GM13976 (cell line): ENCODE data around the gene INVS.

Source experiments
- DNase-seq: peaks from one replicate; pipeline ENCODE4 v3.0.0; 2012; ENCODE audit warnings: low spot score
- in situ Hi-C: fragments of 300-500 bp; cut with MboI; formaldehyde crosslinking; loops from one replicate; pipeline ENCODE4 v1.12.0; 2022; ENCODE audit warnings: low sequenced_read_pairs, mixed read lengths, inconsistent platforms; ENCODE audit not compliant: unreplicated experiment
- TF ChIP-seq, protein P1 (sequence below): IDR thresholded peaks from 2 replicates; pipeline ENCODE4 v1.5.1; 2012; ENCODE audit warnings: borderline replicate concordance, mild to moderate bottlenecking; ENCODE audit not compliant: insufficient read depth; ENCODE audit errors: extremely low read depth, missing control alignments, control extremely low read depth

Gene INVS

DNA sequence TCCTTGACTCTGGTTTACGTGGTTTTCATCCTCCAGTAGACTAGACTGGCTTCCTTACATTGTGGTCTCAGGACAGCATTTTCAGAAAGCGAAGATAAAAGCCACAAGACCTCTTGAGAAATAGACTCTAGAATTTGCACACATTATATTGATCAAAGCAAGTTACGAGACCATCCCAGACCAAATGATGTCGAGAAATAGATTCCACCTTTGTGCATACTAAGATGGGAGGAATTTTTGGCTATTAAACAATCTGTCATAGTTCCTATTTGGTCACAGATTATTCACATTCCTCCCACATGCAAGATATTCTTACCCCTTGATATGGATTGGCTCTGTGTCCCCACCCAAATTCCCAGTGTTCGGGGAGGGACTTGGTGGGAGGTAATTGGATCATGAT is 188.1 kb downstream of the INVS start:
- TF ChIP-seq, protein P1, sequence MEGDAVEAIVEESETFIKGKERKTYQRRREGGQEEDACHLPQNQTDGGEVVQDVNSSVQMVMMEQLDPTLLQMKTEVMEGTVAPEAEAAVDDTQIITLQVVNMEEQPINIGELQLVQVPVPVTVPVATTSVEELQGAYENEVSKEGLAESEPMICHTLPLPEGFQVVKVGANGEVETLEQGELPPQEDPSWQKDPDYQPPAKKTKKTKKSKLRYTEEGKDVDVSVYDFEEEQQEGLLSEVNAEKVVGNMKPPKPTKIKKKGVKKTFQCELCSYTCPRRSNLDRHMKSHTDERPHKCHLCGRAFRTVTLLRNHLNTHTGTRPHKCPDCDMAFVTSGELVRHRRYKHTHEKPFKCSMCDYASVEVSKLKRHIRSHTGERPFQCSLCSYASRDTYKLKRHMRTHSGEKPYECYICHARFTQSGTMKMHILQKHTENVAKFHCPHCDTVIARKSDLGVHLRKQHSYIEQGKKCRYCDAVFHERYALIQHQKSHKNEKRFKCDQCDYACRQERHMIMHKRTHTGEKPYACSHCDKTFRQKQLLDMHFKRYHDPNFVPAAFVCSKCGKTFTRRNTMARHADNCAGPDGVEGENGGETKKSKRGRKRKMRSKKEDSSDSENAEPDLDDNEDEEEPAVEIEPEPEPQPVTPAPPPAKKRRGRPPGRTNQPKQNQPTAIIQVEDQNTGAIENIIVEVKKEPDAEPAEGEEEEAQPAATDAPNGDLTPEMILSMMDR: no peak
- no peak for DNase-seq
- in situ Hi-C loops: no loop called here

DNA sequence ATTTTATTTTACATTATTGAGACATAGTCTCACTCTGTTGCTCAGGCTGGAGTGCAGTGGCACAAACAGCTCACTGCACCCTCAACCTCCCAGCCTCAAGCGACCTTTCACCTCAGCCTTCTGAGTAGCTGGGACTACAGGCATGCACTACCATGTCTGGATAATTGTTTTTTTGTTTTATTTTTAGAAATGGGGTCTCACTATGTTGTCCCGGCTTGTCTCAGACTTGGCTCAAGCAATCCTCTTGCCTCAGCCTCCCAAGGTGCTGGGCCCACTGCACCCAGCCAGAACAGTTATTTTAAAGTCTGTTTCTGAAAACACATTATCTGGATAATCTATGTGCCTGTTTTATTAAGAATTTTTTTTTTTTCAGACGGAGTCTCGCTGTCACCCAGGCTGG is 191.7 kb downstream of the INVS start:
- in situ Hi-C loops: no loop called here
- DNase-seq: no peak
- TF ChIP-seq, protein P1: no peak

DNA sequence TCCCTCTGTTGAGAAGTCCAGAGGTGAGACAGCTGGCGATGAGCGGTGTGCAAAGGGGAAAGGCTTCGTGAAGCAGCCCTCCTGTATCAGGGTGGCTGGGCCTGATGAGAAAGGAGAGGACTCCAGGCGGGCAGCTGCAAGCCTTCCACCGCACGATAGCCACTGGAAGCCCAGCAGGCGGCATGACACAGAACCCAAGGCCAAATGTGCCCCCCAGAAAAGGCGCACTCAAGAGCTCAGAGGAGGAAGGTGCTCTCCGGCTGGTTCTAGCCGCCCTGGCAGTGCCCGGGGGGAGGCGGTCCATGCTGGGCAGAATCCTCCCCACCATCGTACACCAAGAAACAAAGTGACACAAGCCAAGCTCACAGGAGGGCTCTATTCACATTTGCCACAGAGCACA is 193.4 kb downstream of the INVS start:
- TF ChIP-seq, protein P1: no peak
- no peak for DNase-seq
- in situ Hi-C loops: no loop called here

DNA sequence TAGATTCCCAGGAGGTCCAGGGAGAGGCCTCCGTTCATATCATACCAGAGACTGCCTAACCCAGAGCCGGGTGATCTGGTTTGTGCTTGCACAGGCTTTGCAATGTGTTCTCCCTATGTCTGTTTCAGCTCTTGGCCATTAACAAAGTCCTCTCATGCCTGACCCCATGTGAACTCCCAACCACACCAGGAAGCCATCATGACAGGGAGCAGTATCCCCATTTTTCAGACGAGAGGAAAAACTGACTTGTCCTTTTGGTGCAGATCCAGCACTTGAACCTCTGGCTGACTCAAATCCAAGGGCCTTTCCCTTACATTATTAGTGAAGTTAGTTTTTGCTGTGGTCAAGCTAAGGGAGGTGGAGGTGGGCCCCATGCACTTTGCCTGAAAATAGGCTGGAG is 195.3 kb downstream of the INVS start:
- in situ Hi-C loops: no loop called here
- TF ChIP-seq, protein P1: no peak
- DNase-seq: no peak

DNA sequence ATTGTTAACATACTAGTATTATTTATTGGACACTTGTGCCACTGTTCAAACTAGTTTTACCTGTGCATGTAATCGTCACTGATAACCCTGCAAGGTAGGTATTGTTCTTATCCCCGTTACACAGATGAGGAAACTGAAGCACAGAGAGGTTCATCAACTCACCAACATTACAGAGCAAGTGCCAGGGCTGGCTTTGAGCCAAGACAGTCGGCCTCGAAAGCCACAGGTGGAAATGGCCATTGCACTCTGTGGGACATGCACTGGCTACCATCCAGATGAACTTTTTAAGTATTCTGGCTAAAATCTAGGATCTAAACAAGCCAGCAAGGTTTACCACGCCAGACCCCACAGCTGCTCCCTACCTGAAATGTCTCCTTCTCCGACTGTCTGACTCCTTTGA is 195.8 kb downstream of the INVS start:
- in situ Hi-C loops: no loop called here
- TF ChIP-seq, protein P1: no peak
- no peak for DNase-seq

DNA sequence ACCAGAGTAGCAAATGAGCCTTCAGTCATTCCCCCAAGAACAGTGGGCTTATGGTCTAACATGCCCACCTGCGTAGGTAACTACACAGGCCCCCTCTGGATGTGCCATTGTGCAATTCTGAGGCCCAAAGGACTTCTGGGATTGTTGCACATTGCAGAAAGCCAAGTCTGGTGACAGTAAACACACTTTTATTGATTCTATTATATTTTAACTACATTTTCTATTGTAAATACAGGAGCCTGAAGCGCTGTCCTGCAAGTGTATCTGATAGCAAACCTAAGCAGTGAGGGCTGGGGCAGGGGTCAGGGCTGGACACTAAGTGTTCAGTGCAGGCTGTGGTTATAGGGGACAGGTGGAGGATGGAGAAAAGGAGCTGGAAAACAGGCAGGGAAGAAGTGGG is 196.2 kb downstream of the INVS start:
- DNase-seq: no peak
- TF ChIP-seq, protein P1: no peak
- in situ Hi-C loops: no loop called here

DNA sequence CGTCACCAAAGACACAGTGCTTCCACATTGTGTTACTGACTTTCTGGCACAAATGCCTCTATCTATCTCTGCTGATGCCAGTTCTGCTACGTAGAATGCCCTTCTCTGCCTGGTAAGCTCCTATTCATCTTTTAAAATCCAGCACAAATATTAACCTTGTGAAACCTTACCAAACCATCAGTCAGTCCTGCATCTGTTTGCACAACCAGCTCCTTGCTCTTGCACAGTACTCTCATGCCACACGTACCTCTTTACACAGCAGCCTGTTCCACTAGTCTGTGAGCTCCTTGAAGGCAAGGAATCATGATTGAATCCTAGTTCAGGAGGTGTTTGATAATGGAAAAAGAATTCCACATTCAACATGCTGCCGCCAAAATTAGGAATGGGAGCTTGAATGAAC is 197.4 kb downstream of the INVS start:
- in situ Hi-C loops: no loop called here
- TF ChIP-seq, protein P1: no peak
- no peak for DNase-seq
